HG03558 (cell line): ENCODE data around the gene FAM221A.
"Not testable (repeated sequence)": the region's sequence is repeated elsewhere in the genome, so short reads cannot be mapped to it uniquely, and the experiment has no call there.

Experiments used
- ATAC-seq: cut with Tn5 transposase; IDR thresholded peaks from one replicate; pipeline ENCODE4 v1.9.1; 2021; ENCODE audit warnings: moderate number of reproducible peaks; ENCODE audit not compliant: unreplicated experiment; ENCODE audit errors: extremely low read depth

Gene FAM221A

GRCh38 chr7:23679898-23680413 lies at the start of gene FAM221A:
Gene FAM221A, plus strand, starts transcription at chr7:23680199. Its CDS starts 20 bp downstream, at chr7:23680219.
- ATAC-seq = peak; percentile 90

GRCh38 chr7:23633417-23633816 lies 46.6 kb upstream of the FAM221A start:
- ATAC-seq = no peak

GRCh38 chr7:23645822-23646221 lies 34.2 kb upstream of the FAM221A start:
- ATAC-seq = no peak

- no peak for ATAC-seq
Measured at GRCh38 chr7:23653942-23654341, 26.1 kb upstream of the FAM221A start.

- ATAC-seq = no peak
Measured at GRCh38 chr7:23654508-23654907, 25.5 kb upstream of the FAM221A start.

- ATAC-seq = no peak
Measured at GRCh38 chr7:23655433-23655832, 24.6 kb upstream of the FAM221A start.

- ATAC-seq = no peak
Measured at GRCh38 chr7:23658831-23659427, 21.1 kb upstream of the FAM221A start.

- ATAC-seq = no peak
Measured at GRCh38 chr7:23661385-23661784, 18.6 kb upstream of the FAM221A start.

- no peak for ATAC-seq
Measured at GRCh38 chr7:23662124-23662983, 17.6 kb upstream of the FAM221A start.

GRCh38 chr7:23662984-23663313 lies 17.1 kb upstream of the FAM221A start:
- ATAC-seq = no peak

- ATAC-seq = no peak
Measured at GRCh38 chr7:23664122-23664521, 15.9 kb upstream of the FAM221A start.

GRCh38 chr7:23672033-23672432 lies 8.0 kb upstream of the FAM221A start:
- ATAC-seq = no peak

- ATAC-seq = no peak
Measured at GRCh38 chr7:23680414-23681405, 711 bp downstream of the FAM221A start.

GRCh38 chr7:23684041-23684440 lies 4.0 kb downstream of the FAM221A start:
- not testable (repeated sequence) for ATAC-seq

GRCh38 chr7:23685731-23686130 lies 5.7 kb downstream of the FAM221A start:
- ATAC-seq = no peak

GRCh38 chr7:23687011-23687410 lies 7.0 kb downstream of the FAM221A start:
- ATAC-seq = no peak

- ATAC-seq = no peak
Measured at GRCh38 chr7:23689165-23689564, 9.2 kb downstream of the FAM221A start.

GRCh38 chr7:23691320-23691719 lies 11.3 kb downstream of the FAM221A start:
- no peak for ATAC-seq

- no peak for ATAC-seq
Measured at GRCh38 chr7:23693224-23693623, 13.2 kb downstream of the FAM221A start.

GRCh38 chr7:23696916-23697441 lies 17.0 kb downstream of the FAM221A start:
- ATAC-seq = no peak
